Measurements from ENCODE around the gene CAMKV. TPM values are rescaled to one million over a fixed set of nuclear protein-coding genes. Genes with fewer than 3 reads are reported as not detected.

The CAMKV gene
- total RNA-seq, 2 donors from 2014 or later: 0.75 to 7.1 TPM

- Histone ChIP-seq H3K27me3 (ENCODE audit: control insufficient read depth, insufficient read depth, low read length, poor library complexity, severe bottlenecking) (no peaks in the 10 kb centered on the region), H3K36me3 (ENCODE audit: control insufficient read depth, insufficient read depth, low read length) (peaks cover 41% of the 10 kb centered on the region), H3K27ac (ENCODE audit: low read depth, low read length) (no peak overlapping the region), H3K4me3 (ENCODE audit: low read length) (no peak overlapping the region), H3K4me1 (ENCODE audit: control insufficient read depth, insufficient read depth, low read length) (no peaks in the 10 kb centered on the region), H3K9ac (ENCODE audit: extremely low read depth, low read length, poor library complexity, severe bottlenecking) (no peak overlapping the region), H3K9me3 (ENCODE audit: control insufficient read depth, low read length) (no peaks in the 10 kb centered on the region)
- Mint-ChIP-seq H3K27me3 (ENCODE audit: insufficient read depth) (no peaks in the 10 kb centered on the region), H3K9me3 (no peaks in the 10 kb centered on the region), H3K27ac (no peak overlapping the region), H3K36me3 (ENCODE audit: low read depth) (peaks cover 32% of the 10 kb centered on the region), H3K4me1 (no peaks in the 10 kb centered on the region), H3K4me3 (no peak overlapping the region)
- TF ChIP-seq, protein P1, sequence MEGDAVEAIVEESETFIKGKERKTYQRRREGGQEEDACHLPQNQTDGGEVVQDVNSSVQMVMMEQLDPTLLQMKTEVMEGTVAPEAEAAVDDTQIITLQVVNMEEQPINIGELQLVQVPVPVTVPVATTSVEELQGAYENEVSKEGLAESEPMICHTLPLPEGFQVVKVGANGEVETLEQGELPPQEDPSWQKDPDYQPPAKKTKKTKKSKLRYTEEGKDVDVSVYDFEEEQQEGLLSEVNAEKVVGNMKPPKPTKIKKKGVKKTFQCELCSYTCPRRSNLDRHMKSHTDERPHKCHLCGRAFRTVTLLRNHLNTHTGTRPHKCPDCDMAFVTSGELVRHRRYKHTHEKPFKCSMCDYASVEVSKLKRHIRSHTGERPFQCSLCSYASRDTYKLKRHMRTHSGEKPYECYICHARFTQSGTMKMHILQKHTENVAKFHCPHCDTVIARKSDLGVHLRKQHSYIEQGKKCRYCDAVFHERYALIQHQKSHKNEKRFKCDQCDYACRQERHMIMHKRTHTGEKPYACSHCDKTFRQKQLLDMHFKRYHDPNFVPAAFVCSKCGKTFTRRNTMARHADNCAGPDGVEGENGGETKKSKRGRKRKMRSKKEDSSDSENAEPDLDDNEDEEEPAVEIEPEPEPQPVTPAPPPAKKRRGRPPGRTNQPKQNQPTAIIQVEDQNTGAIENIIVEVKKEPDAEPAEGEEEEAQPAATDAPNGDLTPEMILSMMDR (conservative IDR thresholded peaks at IDR 0.05): no peak
- 91 to 100% methylated on average over 1 to 3 of the region's 3 CpGs for WGBS, 2 experiments (ENCODE audit: insufficient coverage in 1 of 2, insufficient read length in 1 of 2)
- DNase-seq: no peak
Measured at GRCh38 chr3:49845694-49846093, 24.0 kb downstream of the CAMKV start.

DNA sequence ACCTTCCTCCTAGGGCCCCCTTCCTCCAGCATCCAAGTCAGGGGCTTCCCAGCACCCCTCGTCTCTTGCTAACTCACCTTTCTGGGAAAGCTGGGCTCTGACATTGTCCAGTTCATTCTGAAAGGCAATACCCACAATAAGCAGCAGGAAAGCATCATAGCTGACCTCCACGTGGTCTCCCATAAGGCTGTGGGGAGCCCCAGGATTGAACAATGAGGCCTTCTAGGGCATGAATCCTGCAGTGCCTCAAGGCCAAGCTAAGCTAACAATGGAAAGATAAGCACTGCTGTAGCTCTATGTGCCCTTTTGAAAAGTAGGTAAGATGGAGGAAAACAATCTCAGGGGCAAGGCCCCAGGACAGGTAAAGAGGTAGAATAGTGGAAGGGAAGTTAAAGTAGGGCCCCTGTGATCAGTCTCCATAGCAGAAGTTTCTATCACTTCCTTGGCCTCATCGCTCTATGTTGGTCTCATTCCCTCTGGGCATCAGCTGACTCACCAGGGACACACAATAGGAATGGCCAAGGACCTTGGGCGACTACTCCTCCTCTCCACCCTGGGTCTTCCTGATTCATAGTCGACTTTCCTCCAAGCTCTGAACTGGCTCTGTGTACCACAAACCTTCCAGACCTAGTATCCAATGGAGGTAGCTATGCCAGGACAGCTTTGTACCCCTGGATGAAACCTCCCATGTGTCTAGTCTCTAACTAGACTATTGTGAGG is 25.1 kb downstream of the CAMKV start:
- Histone ChIP-seq H3K36me3 (ENCODE audit: control insufficient read depth, insufficient read depth, low read length) (peaks cover 41% of the 10 kb centered on the region), H3K27ac (ENCODE audit: low read depth, low read length) (no peak overlapping the region), H3K9ac (ENCODE audit: extremely low read depth, low read length, poor library complexity, severe bottlenecking) (no peak overlapping the region), H3K4me1 (ENCODE audit: control insufficient read depth, insufficient read depth, low read length) (no peaks in the 10 kb centered on the region), H3K9me3 (ENCODE audit: control insufficient read depth, low read length) (no peaks in the 10 kb centered on the region), H3K4me3 (ENCODE audit: low read length) (no peak overlapping the region), H3K27me3 (ENCODE audit: control insufficient read depth, insufficient read depth, low read length, poor library complexity, severe bottlenecking) (no peaks in the 10 kb centered on the region)
- Mint-ChIP-seq H3K4me3 (no peak overlapping the region), H3K27ac (no peak overlapping the region), H3K4me1 (no peaks in the 10 kb centered on the region), H3K36me3 (ENCODE audit: low read depth) (peaks cover 29% of the 10 kb centered on the region), H3K27me3 (ENCODE audit: insufficient read depth) (no peaks in the 10 kb centered on the region), H3K9me3 (no peaks in the 10 kb centered on the region)
- WGBS, 2 experiments (ENCODE audit: insufficient coverage in 1 of 2, insufficient read length in 1 of 2): 86 to 92% methylated on average over 3 to 5 of the region's 5 CpGs
- DNase-seq: no peak
- TF ChIP-seq, protein P1 (conservative IDR thresholded peaks at IDR 0.05): no peak

DNA sequence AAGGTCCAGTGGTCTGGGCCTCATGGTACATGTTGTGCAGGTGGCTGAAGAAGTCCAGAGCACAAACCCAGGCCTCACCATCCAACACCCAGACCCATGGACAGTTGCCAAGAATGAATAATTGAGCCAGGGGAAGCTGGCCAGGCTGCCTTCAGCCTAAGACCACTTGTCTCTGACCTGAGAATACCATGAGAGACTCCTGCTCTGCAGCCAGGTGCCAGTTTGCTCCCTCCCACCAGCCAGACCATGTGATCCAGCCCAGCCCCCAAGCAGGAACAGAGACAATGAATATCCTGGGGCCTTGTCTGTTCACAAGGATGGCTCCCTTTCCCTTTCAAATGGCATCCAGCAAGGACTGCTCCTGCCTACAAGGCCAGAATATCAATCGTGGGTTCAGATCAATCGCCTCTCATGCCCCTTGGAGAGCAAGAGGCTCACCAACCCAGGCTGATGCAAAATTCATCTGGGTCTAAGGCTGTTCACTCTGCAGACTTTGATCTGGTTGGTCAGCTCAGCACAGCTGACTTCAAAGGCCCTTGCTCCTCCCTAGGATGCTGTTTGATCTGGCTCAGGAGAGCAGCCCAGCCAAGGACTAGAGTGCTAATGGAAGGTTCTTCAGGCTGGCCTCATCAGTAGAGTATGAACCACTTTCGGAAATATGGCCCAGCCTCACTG is 26.7 kb downstream of the CAMKV start:
- Histone ChIP-seq H3K9ac (ENCODE audit: extremely low read depth, low read length, poor library complexity, severe bottlenecking) (no peak overlapping the region), H3K27me3 (ENCODE audit: control insufficient read depth, insufficient read depth, low read length, poor library complexity, severe bottlenecking) (no peaks in the 10 kb centered on the region), H3K36me3 (ENCODE audit: control insufficient read depth, insufficient read depth, low read length) (peaks cover 47% of the 10 kb centered on the region), H3K4me1 (ENCODE audit: control insufficient read depth, insufficient read depth, low read length) (no peaks in the 10 kb centered on the region), H3K4me3 (ENCODE audit: low read length) (no peak overlapping the region), H3K27ac (ENCODE audit: low read depth, low read length) (no peak overlapping the region), H3K9me3 (ENCODE audit: control insufficient read depth, low read length) (no peaks in the 10 kb centered on the region)
- Mint-ChIP-seq H3K36me3 (ENCODE audit: low read depth) (peaks cover 33% of the 10 kb centered on the region), H3K4me1 (no peaks in the 10 kb centered on the region), H3K9me3 (no peaks in the 10 kb centered on the region), H3K4me3 (no peak overlapping the region), H3K27ac (no peak overlapping the region), H3K27me3 (ENCODE audit: insufficient read depth) (no peaks in the 10 kb centered on the region)
- no peak for DNase-seq
- TF ChIP-seq, protein P1 (conservative IDR thresholded peaks at IDR 0.05): no peak
- WGBS, 2 experiments (ENCODE audit: insufficient coverage in 1 of 2, insufficient read length in 1 of 2): 79 to 87% methylated on average over 2 to 3 of the region's 3 CpGs

Measured in endodermal cell (in vitro differentiated cells).